CD8-positive, alpha-beta memory T cell (primary cell): ENCODE data around the gene KLF7. TPM values are rescaled to one million over a fixed set of nuclear protein-coding genes. Genes with fewer than 3 reads are reported as not detected.

Experiments used
- CTCF ChIA-PET: fragments of 350-600 bp; sonication (Branson Sonifier 250); formaldehyde crosslinking; loops from one replicate; lab custom pipeline; 2021; ENCODE audit warnings: antibody characterized with exemption; lab: Charles Lee
- POLR2A ChIA-PET: fragments of 350-600 bp; sonication (Branson Sonifier 250); formaldehyde crosslinking; loops from one replicate; lab custom pipeline; 2021; ENCODE audit warnings: antibody characterized with exemption; lab: Charles Lee
- DNase-seq, 5 donors: peaks; one replicate each; pipeline versions ENCODE4 v3.0.0 to v3.0.0-alpha.2; 2020 to 2022; ENCODE audit warnings: mixed read lengths in 1 of 5
- H3K27ac ChIP-seq: one replicate; pipeline ENCODE4 v1.7.0; 2013; ENCODE audit warnings: low read depth, mild to moderate bottlenecking, low read length, moderate library complexity
- H3K27me3 ChIP-seq: 2 replicates; pipeline ENCODE4 v1.7.0; 2013; ENCODE audit warnings: low read length, mild to moderate bottlenecking; ENCODE audit not compliant: insufficient read depth, poor library complexity, severe bottlenecking
- H3K36me3 ChIP-seq: 2 replicates; pipeline ENCODE4 v1.7.0; 2013; ENCODE audit warnings: mild to moderate bottlenecking, low read length, moderate library complexity; ENCODE audit not compliant: insufficient read depth
- H3K4me1 ChIP-seq: 2 replicates; pipeline ENCODE4 v1.7.0; 2013; ENCODE audit warnings: mild to moderate bottlenecking, low read length, moderate library complexity; ENCODE audit not compliant: insufficient read depth
- H3K4me3 ChIP-seq: 2 replicates; pipeline ENCODE4 v1.7.0; 2013; ENCODE audit warnings: mild to moderate bottlenecking, low read length
- H3K9me3 ChIP-seq: 2 replicates; pipeline ENCODE4 v1.7.0; 2013; ENCODE audit warnings: mild to moderate bottlenecking, low read length
- H3K27ac Mint-ChIP-seq, 8 donors: one replicate each; pipeline ENCODE4 v1.8.0; 2020 to 2021; ENCODE audit warnings: mixed read lengths in 8 of 8, mild to moderate bottlenecking in 6 of 8, inconsistent platforms in 3 of 8, moderate library complexity in 3 of 8
- H3K27me3 Mint-ChIP-seq, 2 donors: one replicate each; pipeline ENCODE4 v1.8.0; 2020 to 2021; ENCODE audit warnings: mixed read lengths in 2 of 2, mild to moderate bottlenecking in 1 of 2, moderate library complexity in 1 of 2
- H3K36me3 Mint-ChIP-seq, 3 donors: one replicate each; pipeline ENCODE4 v1.8.0; 2020 to 2021; ENCODE audit warnings: mixed read lengths in 3 of 3, inconsistent platforms in 1 of 3, mild to moderate bottlenecking in 1 of 3
- H3K4me1 Mint-ChIP-seq, 3 donors: one replicate each; pipeline ENCODE4 v1.8.0; 2020 to 2021; ENCODE audit warnings: mixed read lengths in 3 of 3, inconsistent platforms in 1 of 3, mild to moderate bottlenecking in 1 of 3
- H3K4me3 Mint-ChIP-seq, 7 donors: one replicate each; pipeline ENCODE4 v1.8.0; 2020 to 2021; ENCODE audit warnings: mixed read lengths in 7 of 7, mild to moderate bottlenecking in 6 of 7, moderate library complexity in 4 of 7, inconsistent platforms in 2 of 7
- H3K9me3 Mint-ChIP-seq, 5 donors: one replicate each; pipeline ENCODE4 v1.8.0; 2020 to 2022; ENCODE audit warnings: mixed read lengths in 5 of 5, mild to moderate bottlenecking in 3 of 5, moderate library complexity in 2 of 5, inconsistent platforms in 1 of 5
- polyA plus RNA-seq: library from polyadenylated mRNA; unstranded; fragments of 300-500 nt; fragmentation: Illumina TruSeq; gene quantifications from one replicate; pipeline ENCODE4 v1.2.3, GENCODE V29; 2021
- total RNA-seq, 2 experiments: library from RNA; stranded (reverse); gene quantifications; one replicate each; pipeline ENCODE4 v1.2.3, GENCODE V29; 2021

The KLF7 gene
- total and polyA plus RNA-seq, 3 experiments from 2014 or later: 6.4 to 12.1 (median 6.7) TPM

- peaks cover 5 to 7% (median 7%) of the 10 kb centered on the region in 3 donors for H3K4me1 Mint-ChIP-seq
- Histone ChIP-seq H3K4me3 (no peak overlapping the region), H3K27ac (no peak overlapping the region), H3K9me3 (no peaks in the 10 kb centered on the region), H3K4me1 (peaks cover 9% of the 10 kb centered on the region), H3K36me3 (no peaks in the 10 kb centered on the region), H3K27me3 (no peaks in the 10 kb centered on the region)
- H3K27me3 Mint-ChIP-seq: peaks cover 3 to 6% of the 10 kb centered on the region in 2 donors
- H3K9me3 Mint-ChIP-seq: no peaks in the 10 kb centered on the region
- DNase-seq: no peak
- ChIA-PET CTCF (no interaction called here), POLR2A (no interaction called here)
- no peak overlapping the region for H3K4me3 Mint-ChIP-seq
- no peak overlapping the region for H3K27ac Mint-ChIP-seq
- no peaks in the 10 kb centered on the region for H3K36me3 Mint-ChIP-seq
These were observed 116.6 kb downstream of the KLF7 start for GRCh38 chr2:207049122-207049521.

GRCh38 chr2:207048416-207048815 is 117.3 kb downstream of the KLF7 start:
- Mint-ChIP-seq H3K27ac (no peak overlapping the region), H3K4me1 (peaks cover 5 to 7% (median 7%) of the 10 kb centered on the region in 3 donors), H3K27me3 (peaks cover 3 to 10% of the 10 kb centered on the region in 2 donors), H3K4me3 (no peak overlapping the region), H3K36me3 (no peaks in the 10 kb centered on the region), H3K9me3 (no peaks in the 10 kb centered on the region)
- no peaks in the 10 kb centered on the region for H3K27me3 ChIP-seq
- no peaks in the 10 kb centered on the region for H3K9me3 ChIP-seq
- no peak overlapping the region for H3K27ac ChIP-seq
- ChIA-PET POLR2A (no interaction called here), CTCF (no interaction called here)
- no peaks in the 10 kb centered on the region for H3K36me3 ChIP-seq
- H3K4me1 ChIP-seq: peaks cover 9% of the 10 kb centered on the region
- no peak overlapping the region for H3K4me3 ChIP-seq
- no peak for DNase-seq

- H3K4me1 ChIP-seq: peaks cover 9% of the 10 kb centered on the region
- no peaks in the 10 kb centered on the region for H3K9me3 ChIP-seq
- H3K4me3 Mint-ChIP-seq: no peak overlapping the region
- DNase-seq: peak in 2 of 5 donors; percentile 6 to 45
- peaks cover 5 to 10% of the 10 kb centered on the region in 2 donors for H3K27me3 Mint-ChIP-seq
- H3K4me1 Mint-ChIP-seq: peaks cover 5 to 7% (median 7%) of the 10 kb centered on the region in 3 donors
- H3K4me3 ChIP-seq: no peak overlapping the region
- ChIA-PET CTCF (interaction anchor here (1.3 kb wide), 1 partner anchor 426 kb away, joined by 4 read pairs; no protein-coding TSS in a partner anchor), POLR2A (no interaction called here)
- H3K9me3 Mint-ChIP-seq: no peaks in the 10 kb centered on the region
- no peaks in the 10 kb centered on the region for H3K27me3 ChIP-seq
- peak overlapping the region in 1 of 8 donors; percentile 57 for H3K27ac Mint-ChIP-seq
- no peaks in the 10 kb centered on the region for H3K36me3 Mint-ChIP-seq
- no peaks in the 10 kb centered on the region for H3K36me3 ChIP-seq
- no peak overlapping the region for H3K27ac ChIP-seq
These were observed 119.0 kb downstream of the KLF7 start for GRCh38 chr2:207046724-207047123.

GRCh38 chr2:207045531-207045930 is 120.2 kb downstream of the KLF7 start:
- Mint-ChIP-seq H3K4me1 (peaks cover 5 to 7% (median 7%) of the 10 kb centered on the region in 3 donors), H3K4me3 (no peak overlapping the region), H3K9me3 (no peaks in the 10 kb centered on the region), H3K36me3 (no peaks in the 10 kb centered on the region), H3K27ac (no peak overlapping the region), H3K27me3 (peaks cover 7 to 10% of the 10 kb centered on the region in 2 donors)
- DNase-seq: no peak
- Histone ChIP-seq H3K9me3 (no peaks in the 10 kb centered on the region), H3K27me3 (no peaks in the 10 kb centered on the region), H3K4me3 (no peak overlapping the region), H3K27ac (no peak overlapping the region), H3K4me1 (peaks cover 9% of the 10 kb centered on the region), H3K36me3 (no peaks in the 10 kb centered on the region)
- ChIA-PET CTCF (interaction anchor here (1.1 kb wide), 1 partner anchor 428 kb away, joined by 3 read pairs; no protein-coding TSS in a partner anchor), POLR2A (no interaction called here)

- H3K4me3 Mint-ChIP-seq: no peak overlapping the region
- Histone ChIP-seq H3K4me3 (no peak overlapping the region), H3K27ac (no peak overlapping the region), H3K4me1 (peaks cover 9% of the 10 kb centered on the region), H3K36me3 (no peaks in the 10 kb centered on the region), H3K9me3 (no peaks in the 10 kb centered on the region), H3K27me3 (no peaks in the 10 kb centered on the region)
- DNase-seq: no peak
- ChIA-PET POLR2A (no interaction called here), CTCF (interaction anchor here (1.1 kb wide), 1 partner anchor 429 kb away, joined by 3 read pairs; no protein-coding TSS in a partner anchor)
- H3K4me1 Mint-ChIP-seq: peaks cover 5 to 7% (median 7%) of the 10 kb centered on the region in 3 donors
- H3K36me3 Mint-ChIP-seq: no peaks in the 10 kb centered on the region
- peaks cover 10 to 11% of the 10 kb centered on the region in 2 donors for H3K27me3 Mint-ChIP-seq
- H3K27ac Mint-ChIP-seq: no peak overlapping the region
- no peaks in the 10 kb centered on the region for H3K9me3 Mint-ChIP-seq
These were observed 121.1 kb downstream of the KLF7 start for GRCh38 chr2:207044379-207045362.

- H3K4me1 Mint-ChIP-seq: peaks cover 5 to 7% (median 7%) of the 10 kb centered on the region in 3 donors
- H3K4me3 ChIP-seq: no peak overlapping the region
- H3K9me3 ChIP-seq: no peaks in the 10 kb centered on the region
- H3K27me3 Mint-ChIP-seq: peaks cover 10 to 11% of the 10 kb centered on the region in 2 donors
- no peaks in the 10 kb centered on the region for H3K27me3 ChIP-seq
- H3K36me3 ChIP-seq: no peaks in the 10 kb centered on the region
- no peak overlapping the region for H3K27ac Mint-ChIP-seq
- no peak overlapping the region for H3K27ac ChIP-seq
- ChIA-PET CTCF (no interaction called here), POLR2A (no interaction called here)
- H3K4me1 ChIP-seq: peaks cover 9% of the 10 kb centered on the region
- no peak overlapping the region for H3K4me3 Mint-ChIP-seq
- no peaks in the 10 kb centered on the region for H3K9me3 Mint-ChIP-seq
- H3K36me3 Mint-ChIP-seq: no peaks in the 10 kb centered on the region
- DNase-seq: no peak
These were observed 122.9 kb downstream of the KLF7 start for GRCh38 chr2:207042841-207043240.

- Mint-ChIP-seq H3K4me1 (peaks cover 4 to 5% (median 5%) of the 10 kb centered on the region in 3 donors), H3K27me3 (peaks cover 10 to 14% of the 10 kb centered on the region in 2 donors), H3K36me3 (no peaks in the 10 kb centered on the region), H3K9me3 (no peaks in the 10 kb centered on the region), H3K4me3 (no peak overlapping the region), H3K27ac (no peak overlapping the region)
- CTCF ChIA-PET: no interaction called here
- no peak overlapping the region for H3K27ac ChIP-seq
- POLR2A ChIA-PET: no interaction called here
- no peak for DNase-seq
- H3K36me3 ChIP-seq: no peaks in the 10 kb centered on the region
- H3K27me3 ChIP-seq: no peaks in the 10 kb centered on the region
- H3K4me1 ChIP-seq: peaks cover 5% of the 10 kb centered on the region
- no peaks in the 10 kb centered on the region for H3K9me3 ChIP-seq
- no peak overlapping the region for H3K4me3 ChIP-seq
These were observed 123.8 kb downstream of the KLF7 start for GRCh38 chr2:207041786-207042554.
